Inferior parietal cortex (tissue), 1 donor: ENCODE data around the gene FOXK1.

Experiments
- DNase-seq: peaks from one replicate; pipeline ENCODE4 v3.0.0-alpha.2; 2016; ENCODE audit errors: extremely low spot score

FOXK1 gene

GRCh38 chr7:4818000-4818794, 136.1 kb downstream of the FOXK1 start:
- DNase-seq: no peak

- DNase-seq: no peak
These were observed 137.7 kb downstream of the FOXK1 start for GRCh38 chr7:4819560-4820404.

- no peak for DNase-seq
These were observed 138.4 kb downstream of the FOXK1 start for GRCh38 chr7:4820405-4820966.
